GM18858 (cell line): Measurements from ENCODE around the gene U2AF2.
"Not testable (repeated sequence)": the region's sequence is repeated elsewhere in the genome, so short reads cannot be mapped to it uniquely, and the experiment has no call there.

Experiments
- ATAC-seq: cut with Tn5 transposase; IDR thresholded peaks from one replicate; pipeline ENCODE4 v1.9.1; 2021; ENCODE audit not compliant: unreplicated experiment

The U2AF2 gene

DNA sequence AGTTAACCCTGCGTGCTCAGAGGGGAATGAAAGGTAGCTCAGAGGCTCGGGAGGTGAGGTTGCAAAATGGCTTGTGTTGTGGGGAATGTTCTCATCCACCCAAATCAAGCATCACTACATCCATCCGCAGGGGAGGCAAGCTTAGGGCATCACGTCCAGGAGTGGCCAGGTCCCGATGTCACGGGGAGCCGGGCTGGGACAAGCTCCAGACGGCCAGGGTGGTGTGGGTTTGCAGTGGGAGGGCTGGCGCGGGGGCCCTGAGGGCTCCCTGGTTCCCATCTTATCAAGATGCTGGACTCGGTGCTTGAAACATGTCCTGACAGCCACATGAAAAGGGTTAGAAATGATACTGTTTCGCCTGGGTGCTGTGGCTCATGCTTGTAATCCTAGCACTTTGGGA, 46.0 kb downstream of the U2AF2 start:
- ATAC-seq, result no peak

- no peak for ATAC-seq
Measured at GRCh38 chr19:55702131-55702627, 47.3 kb downstream of the U2AF2 start.

DNA sequence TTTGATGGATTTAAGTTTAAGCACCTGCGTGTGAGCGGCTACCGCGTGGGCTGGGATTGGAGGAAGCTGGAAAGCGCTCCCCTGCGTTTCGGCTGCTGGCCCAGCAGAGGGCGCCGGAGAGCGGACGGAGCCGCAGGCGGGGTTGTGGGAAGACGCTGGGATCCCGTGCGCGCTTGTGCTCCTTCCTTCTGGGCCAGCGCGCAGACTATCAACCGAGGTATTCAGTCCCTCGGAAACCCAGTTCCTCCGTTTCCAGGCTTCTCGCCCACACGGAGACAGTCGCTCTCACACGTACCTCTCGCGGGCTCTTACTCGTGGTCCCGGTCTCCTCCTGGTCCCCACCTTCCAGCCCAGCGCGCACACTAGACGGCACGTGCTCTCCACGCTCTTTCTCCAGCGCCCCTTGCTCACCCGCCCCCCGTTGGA, 49.0 kb downstream of the U2AF2 start:
- no peak for ATAC-seq

- ATAC-seq, result no peak
Measured at GRCh38 chr19:55704494-55705245, 49.8 kb downstream of the U2AF2 start.

- no peak for ATAC-seq
Measured at GRCh38 chr19:55705972-55706371, 51.1 kb downstream of the U2AF2 start.

DNA sequence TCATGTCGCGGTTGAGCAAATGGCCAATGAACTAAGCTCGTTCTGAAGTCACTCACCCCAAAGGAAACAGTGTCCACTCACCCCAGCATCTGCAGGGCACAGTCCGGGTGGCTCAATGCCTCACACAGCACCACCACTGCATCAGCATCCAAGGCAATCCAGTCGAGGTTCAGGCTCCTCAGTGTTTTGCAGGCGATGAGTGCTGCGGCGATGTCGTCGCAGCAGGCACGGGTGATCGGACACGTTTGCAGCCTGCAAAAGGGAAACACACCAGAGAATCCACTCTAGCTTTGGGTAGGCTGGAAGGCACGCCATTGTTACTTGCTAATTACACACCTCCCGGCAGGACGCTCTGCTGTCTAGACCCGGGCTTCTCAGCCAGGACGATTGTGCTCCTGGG, 56.9 kb downstream of the U2AF2 start:
- ATAC-seq, result no peak

GRCh38 chr19:55712804-55713631, 58.2 kb downstream of the U2AF2 start:
- ATAC-seq, result no peak

DNA sequence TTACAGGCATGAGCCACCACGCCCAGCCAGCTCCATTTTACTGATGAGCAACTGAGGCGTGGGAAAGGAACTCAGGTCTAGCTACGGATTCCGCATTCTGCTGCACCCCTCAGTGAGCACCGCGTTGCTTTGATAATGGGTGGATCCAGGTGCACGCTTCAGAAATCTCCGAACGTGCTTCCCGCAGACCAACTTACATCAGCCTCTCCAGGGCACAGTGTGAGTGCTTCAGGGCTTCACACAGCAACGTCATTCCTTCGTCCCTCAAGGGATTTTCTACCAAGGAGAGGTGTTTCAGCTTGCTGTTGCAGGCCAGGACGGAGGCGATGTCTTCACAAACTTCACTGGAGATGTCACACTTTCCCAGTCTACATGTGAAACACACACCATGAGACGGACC, 61.7 kb downstream of the U2AF2 start:
- no peak for ATAC-seq

- ATAC-seq, result no peak
Measured at GRCh38 chr19:55717251-55717650, 62.4 kb downstream of the U2AF2 start.

- ATAC-seq, result not testable (repeated sequence)
Measured at GRCh38 chr19:55717879-55718711, 63.3 kb downstream of the U2AF2 start.

GRCh38 chr19:55720214-55720746, 65.4 kb downstream of the U2AF2 start:
- no peak for ATAC-seq

DNA sequence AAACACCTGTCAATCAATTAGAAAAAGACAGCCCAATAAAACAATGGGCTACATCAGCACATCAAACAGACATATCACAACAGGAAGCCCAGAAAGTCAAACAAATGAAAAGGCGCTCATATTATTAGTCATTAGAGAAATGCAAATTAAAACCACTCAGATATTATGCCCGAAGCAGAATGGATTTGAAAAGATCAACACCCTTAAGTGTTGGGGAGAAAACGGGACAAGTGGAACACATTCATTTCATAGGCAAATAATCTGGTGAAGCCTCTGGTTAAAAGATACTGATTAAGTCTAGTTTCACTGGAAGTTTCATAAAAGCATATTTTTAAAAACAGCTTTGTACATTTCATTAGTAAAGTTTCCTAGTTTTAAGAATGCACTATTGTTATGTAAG, 66.0 kb downstream of the U2AF2 start:
- ATAC-seq, result no peak

GRCh38 chr19:55723491-55723890, 68.7 kb downstream of the U2AF2 start:
- ATAC-seq, result no peak
